ENCODE measurements around the gene LRRC2.
"Not testable (repeated sequence)": the region's sequence is repeated elsewhere in the genome, so short reads cannot be mapped to it uniquely, and the experiment has no call there.

The LRRC2 gene

DNA sequence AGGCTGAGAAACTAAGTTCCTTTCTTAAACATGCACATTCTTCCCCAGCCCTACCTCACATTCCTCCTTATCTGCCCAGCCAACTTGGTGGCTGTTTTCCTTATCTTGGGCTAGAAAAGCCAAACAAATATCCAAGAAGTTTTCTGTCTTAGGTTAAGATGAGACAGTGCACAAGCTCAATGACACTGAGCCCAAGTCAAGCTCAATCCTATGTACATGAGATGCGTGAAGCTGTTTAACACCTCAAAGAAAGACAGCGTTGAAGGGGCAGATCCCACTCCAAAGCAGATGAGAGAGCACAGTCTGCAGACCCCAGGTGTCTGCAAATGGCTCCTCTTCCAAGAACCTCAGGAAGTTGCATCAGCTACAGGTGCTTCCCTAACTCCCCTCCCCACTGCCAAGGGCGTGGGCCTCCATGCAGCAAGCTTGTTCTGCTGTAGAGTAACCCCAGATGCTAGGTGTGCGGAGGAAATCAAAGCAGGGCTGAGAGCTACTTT lies 16.6 kb downstream of the LRRC2 start:
- no peak overlapping the region for H3K4me3 ChIP-seq (ENCODE audit: control insufficient read depth, low read depth, low read length)
- no peak for DNase-seq (ENCODE audit: low read depth)
- no peak for TF ChIP-seq CTCF (IDR thresholded peaks at IDR 0.05; ENCODE audit: control insufficient read depth, insufficient read depth, low read depth, low read length, missing control alignments)

DNA sequence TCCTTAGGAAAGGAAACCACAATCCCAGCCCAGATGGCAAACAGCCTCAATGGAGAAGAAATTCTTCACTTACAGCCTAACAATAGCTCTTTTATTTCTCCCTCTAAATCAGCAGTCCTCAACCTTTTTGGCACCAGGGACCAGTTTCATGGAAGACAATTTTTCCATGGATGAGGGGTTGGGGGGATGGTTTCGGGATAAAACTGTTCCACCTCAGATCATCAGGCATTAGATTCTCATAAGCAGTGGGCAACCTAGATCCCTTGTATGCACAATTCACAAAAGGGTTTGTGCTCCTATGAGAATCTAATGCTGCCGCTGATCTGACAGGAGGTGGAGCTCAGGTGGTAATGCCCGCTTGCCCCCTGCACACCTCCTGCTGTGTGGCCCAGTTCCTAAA lies 17.5 kb downstream of the LRRC2 start:
- DNase-seq (ENCODE audit: low read depth); H3K4me3 ChIP-seq (ENCODE audit: control insufficient read depth, low read depth, low read length): not testable (repeated sequence)

GRCh38 chr3:46546896-46547440 lies 19.1 kb downstream of the LRRC2 start:
- no peak overlapping the region for H3K4me3 ChIP-seq (ENCODE audit: control insufficient read depth, low read depth, low read length)
- DNase-seq (ENCODE audit: low read depth): no peak
- no peak for TF ChIP-seq CTCF (IDR thresholded peaks at IDR 0.05; ENCODE audit: control insufficient read depth, insufficient read depth, low read depth, low read length, missing control alignments)

- H3K4me3 ChIP-seq (ENCODE audit: control insufficient read depth, low read depth, low read length): no peak overlapping the region
- DNase-seq (ENCODE audit: low read depth): no peak
- no peak for TF ChIP-seq CTCF (IDR thresholded peaks at IDR 0.05; ENCODE audit: control insufficient read depth, insufficient read depth, low read depth, low read length, missing control alignments)
Observed at GRCh38 chr3:46545818-46546630, 20.1 kb downstream of the LRRC2 start.

GRCh38 chr3:46544771-46545503 lies 21.2 kb downstream of the LRRC2 start:
- no peak overlapping the region for H3K4me3 ChIP-seq (ENCODE audit: control insufficient read depth, low read depth, low read length)
- no peak for DNase-seq (ENCODE audit: low read depth)
- no peak for TF ChIP-seq CTCF (IDR thresholded peaks at IDR 0.05; ENCODE audit: control insufficient read depth, insufficient read depth, low read depth, low read length, missing control alignments)

DNA sequence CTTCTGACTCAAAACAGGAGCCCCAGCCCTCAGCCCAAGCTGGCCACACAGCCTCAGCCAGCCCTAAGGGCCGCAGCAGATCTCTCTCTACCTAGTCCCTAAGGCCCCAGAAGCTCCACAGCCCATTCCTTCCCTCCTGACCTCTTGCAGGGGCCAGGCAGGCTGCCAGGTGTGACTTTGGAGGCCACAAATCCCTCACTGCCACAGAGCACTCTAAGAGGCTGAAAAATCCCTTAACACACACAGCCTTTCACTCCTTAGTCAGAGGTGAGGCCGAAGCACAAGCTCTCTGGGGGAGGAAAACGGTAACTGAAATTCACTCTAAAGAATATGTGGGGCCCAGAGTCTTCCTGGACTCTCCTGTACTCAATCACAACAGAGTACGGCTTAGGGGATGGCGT lies 23.3 kb downstream of the LRRC2 start:
- no peak for TF ChIP-seq CTCF (IDR thresholded peaks at IDR 0.05; ENCODE audit: control insufficient read depth, insufficient read depth, low read depth, low read length, missing control alignments)
- DNase-seq (ENCODE audit: low read depth): no peak
- H3K4me3 ChIP-seq (ENCODE audit: control insufficient read depth, low read depth, low read length): no peak overlapping the region

DNA sequence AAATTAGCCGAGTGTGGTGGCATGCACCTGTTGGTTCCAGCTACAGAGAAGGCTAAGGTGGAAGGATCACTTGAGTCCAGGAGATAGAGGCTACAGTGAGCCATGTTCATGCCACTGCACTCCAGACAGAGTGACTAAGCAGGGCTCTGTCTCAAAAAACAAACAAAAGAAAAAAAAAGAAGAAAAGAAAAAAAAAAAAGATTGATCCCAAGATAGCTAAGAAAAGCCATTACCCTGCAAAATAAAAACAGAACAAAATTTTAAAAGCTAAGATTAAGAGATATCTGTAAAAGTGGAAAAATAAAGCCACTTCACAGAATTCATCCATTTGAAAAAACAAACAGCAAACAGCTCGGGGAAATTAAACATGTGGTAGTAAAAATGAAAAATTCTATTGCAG lies 23.8 kb downstream of the LRRC2 start:
- no peak for DNase-seq (ENCODE audit: low read depth)
- TF ChIP-seq CTCF (IDR thresholded peaks at IDR 0.05; ENCODE audit: control insufficient read depth, insufficient read depth, low read depth, low read length, missing control alignments): no peak
- no peak overlapping the region for H3K4me3 ChIP-seq (ENCODE audit: control insufficient read depth, low read depth, low read length)
